ENCODE results near the gene ADRA2C. TPM values are rescaled to one million over a fixed set of nuclear protein-coding genes. Genes with fewer than 3 reads are reported as not detected.

Gene ADRA2C
- total and polyA plus RNA-seq, 2 of the 13 experiments (the other 11 are each of a cell fraction or from before 2014, with no cell fraction given): 15.4 to 69.7 TPM

- Histone ChIP-seq H4K20me1 (ENCODE audit: insufficient read depth, low read length) (no peaks in the 10 kb centered on the region), H3K4me2 (ENCODE audit: low read depth, low read length) (peak overlapping the region; percentile 68), H3K9ac (ENCODE audit: insufficient read depth, low read depth, low read length) (peak overlapping the region; percentile 30), H3K4me1 (ENCODE audit: insufficient read depth, low read length) (peaks cover 95% of the 10 kb centered on the region), H3K79me2 (ENCODE audit: insufficient read depth, low read length) (peaks cover 4% of the 10 kb centered on the region), H3K27me3 (ENCODE audit: control insufficient read depth in 1 of 2, insufficient read depth in 2 of 2, low read length in 2 of 2) (0 out of 5 replicates have a peak, but pooled peaks cover 0 to 7% of the 10 kb centered on the region in 2 experiments), H2AFZ (ENCODE audit: low read length) (no peak overlapping the region), H3K4me3 (replicated peaks in 1 of 3; ENCODE audit: insufficient read depth in 1 of 3, low read depth in 2 of 3, low read length in 3 of 3) (peak overlapping the region; percentile 13 to 59 (median 17); a peak in 5 of 6 replicates), H3K9me3 (ENCODE audit: low read length) (no peaks in the 10 kb centered on the region), H3K36me3 (replicated peaks in 1 of 2; ENCODE audit: control insufficient read depth in 1 of 2, insufficient read depth in 2 of 2, low read length in 2 of 2) (no peaks in the 10 kb centered on the region), H3K27ac (ENCODE audit: extremely low read length, insufficient read depth, low read length) (no peak overlapping the region)
- FAIRE-seq: no peak
- WGBS (ENCODE audit: low lambda C conversion rate): 11% methylated on average over 10 of the region's 20 CpGs
- in situ Hi-C loops (cut with HindIII; ENCODE audit: extremely low pct_ligation_motif_present, low pct_unique_long_range_greater_than_20kb): no loop called here
- intact Hi-C loops (cut with micrococcal nuclease; ENCODE audit: unreplicated experiment): no loop called here
- ChIA-PET POLR2A (interaction anchor here (0.7 to 1.1 kb wide), 3 partner anchors 9 to 65 kb away, joined by 3 to 4 read pairs (median 4); no protein-coding TSS in a partner anchor), CTCF (ENCODE audit: low intra/inter-chr PET ratio, low total read pairs) (no interaction called here)
- peak; percentile 32 for ATAC-seq
- no TSS peak for BruUV-seq (replicated peaks)
- no peak for DNase-seq (ENCODE audit: low spot score)
- TF ChIP-seq, protein P1, sequence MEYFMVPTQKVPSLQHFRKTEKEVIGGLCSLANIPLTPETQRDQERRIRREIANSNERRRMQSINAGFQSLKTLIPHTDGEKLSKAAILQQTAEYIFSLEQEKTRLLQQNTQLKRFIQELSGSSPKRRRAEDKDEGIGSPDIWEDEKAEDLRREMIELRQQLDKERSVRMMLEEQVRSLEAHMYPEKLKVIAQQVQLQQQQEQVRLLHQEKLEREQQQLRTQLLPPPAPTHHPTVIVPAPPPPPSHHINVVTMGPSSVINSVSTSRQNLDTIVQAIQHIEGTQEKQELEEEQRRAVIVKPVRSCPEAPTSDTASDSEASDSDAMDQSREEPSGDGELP (IDR thresholded peaks at IDR 0.05; ENCODE audit: borderline replicate concordance, low read depth): peak; percentile 42; the same call in 1 of the 2 replicates
- TF ChIP-seq ZNF687 (CRISPR knock-in tag; IDR thresholded peaks at IDR 0.05) (peak; percentile 83), ZNF598 (CRISPR knock-in tag; IDR thresholded peaks at IDR 0.05; ENCODE audit: borderline replicate concordance) (0 out of 2 replicates have a peak, but pooled peaks have one; percentile 36), NCOA2 (CRISPR knock-in tag; IDR thresholded peaks at IDR 0.05) (0 out of 2 replicates have a peak, but pooled peaks have one; percentile 11), TBX2 (CRISPR knock-in tag; IDR thresholded peaks at IDR 0.05; ENCODE audit: borderline replicate concordance) (peak; percentile 42; the same call in 1 of the 2 replicates), ZBTB7B (CRISPR knock-in tag; IDR thresholded peaks at IDR 0.05) (0 out of 2 replicates have a peak, but pooled peaks have one; percentile 17), PHF21A (CRISPR knock-in tag; IDR thresholded peaks at IDR 0.05) (0 out of 2 replicates have a peak, but pooled peaks have one; percentile 19), RXRA (CRISPR knock-in tag; IDR thresholded peaks at IDR 0.05) (peak; percentile 12), FOXO1 (CRISPR knock-in tag; IDR thresholded peaks at IDR 0.05) (no peak), KLF16 (CRISPR knock-in tag; IDR thresholded peaks at IDR 0.05) (no peak), MED1 (CRISPR knock-in tag; IDR thresholded peaks at IDR 0.05) (no peak), ZNF274 (CRISPR knock-in tag; IDR thresholded peaks at IDR 0.05) (0 out of 2 replicates have a peak, but pooled peaks have one; percentile 55), ZFY (CRISPR knock-in tag; IDR thresholded peaks at IDR 0.05) (0 out of 2 replicates have a peak, but pooled peaks have one; percentile 27), ZFP91 (CRISPR knock-in tag; IDR thresholded peaks at IDR 0.05; ENCODE audit: borderline replicate concordance) (peak; percentile 54; the same call in 1 of the 2 replicates)
- TF ChIP-seq, protein P2, sequence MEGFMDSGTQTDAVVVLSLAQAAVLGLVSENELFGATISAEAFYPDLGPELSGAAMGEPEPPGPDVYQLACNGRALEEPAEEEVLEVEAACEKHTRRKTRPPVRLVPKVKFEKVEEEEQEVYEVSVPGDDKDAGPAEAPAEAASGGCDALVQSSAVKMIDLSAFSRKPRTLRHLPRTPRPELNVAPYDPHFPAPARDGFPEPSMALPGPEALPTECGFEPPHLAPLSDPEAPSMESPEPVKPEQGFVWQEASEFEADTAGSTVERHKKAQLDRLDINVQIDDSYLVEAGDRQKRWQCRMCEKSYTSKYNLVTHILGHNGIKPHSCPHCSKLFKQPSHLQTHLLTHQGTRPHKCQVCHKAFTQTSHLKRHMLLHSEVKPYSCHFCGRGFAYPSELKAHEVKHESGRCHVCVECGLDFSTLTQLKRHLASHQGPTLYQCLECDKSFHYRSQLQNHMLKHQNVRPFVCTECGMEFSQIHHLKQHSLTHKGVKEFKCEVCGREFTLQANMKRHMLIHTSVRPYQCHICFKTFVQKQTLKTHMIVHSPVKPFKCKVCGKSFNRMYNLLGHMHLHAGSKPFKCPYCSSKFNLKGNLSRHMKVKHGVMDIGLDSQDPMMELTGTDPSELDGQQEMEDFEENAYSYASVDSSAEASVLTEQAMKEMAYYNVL (CRISPR knock-in tag; IDR thresholded peaks at IDR 0.05; ENCODE audit: borderline replicate concordance): no peak
These were observed 5.1 kb downstream of the ADRA2C start for GRCh38 chr4:3771164-3771809.

Measured in HepG2 (cell line).